Activated T-helper 1 cell treated with anti-CD3 and anti-CD28 coated beads, Interleukin-12 subunit alpha, Interleukin-12 subunit beta, Interleukin-2, Interleukin-4 antibody, amounts not matched to agents 30 ng/mL and 10 ng/mL and 1 ng/mL, durations not matched to agents 14 hours and 24 hours and 36 hours (primary cell): ENCODE measurements around the gene OR7C1. TPM values are rescaled to one million over a fixed set of nuclear protein-coding genes. Genes with fewer than 3 reads are reported as not detected.
"Not testable (repeated sequence)": the region's sequence is repeated elsewhere in the genome, so short reads cannot be mapped to it uniquely, and the experiment has no call there.

Experiments
- DNase-seq: peaks from one replicate; pipeline ENCODE4 v3.0.0; 2021; ENCODE audit warnings: low spot score
- H3K27ac Mint-ChIP-seq: one replicate; pipeline ENCODE4 v1.8.0; 2021; ENCODE audit warnings: mild to moderate bottlenecking, mixed read lengths
- H3K27me3 Mint-ChIP-seq: one replicate; pipeline ENCODE4 v1.8.0; 2022; ENCODE audit warnings: mild to moderate bottlenecking, moderate library complexity, mixed read lengths; ENCODE audit not compliant: insufficient read depth
- H3K36me3 Mint-ChIP-seq: one replicate; pipeline ENCODE4 v1.8.0; 2021; ENCODE audit warnings: low read depth, mixed read lengths
- H3K4me1 Mint-ChIP-seq: one replicate; pipeline ENCODE4 v1.8.0; 2021; ENCODE audit warnings: low read depth, mixed read lengths
- H3K4me3 Mint-ChIP-seq: one replicate; pipeline ENCODE4 v1.8.0; 2021; ENCODE audit warnings: mild to moderate bottlenecking, moderate library complexity, mixed read lengths
- H3K9me3 Mint-ChIP-seq: one replicate; pipeline ENCODE4 v1.8.0; 2021; ENCODE audit warnings: mixed read lengths
- intact Hi-C: fragments of 100-400 bp; cut with micrococcal nuclease; formaldehyde crosslinking; loops from one replicate; pipeline ENCODE4 v1.15.1; 2024
- total RNA-seq: library from RNA; stranded (reverse); gene quantifications from 2 replicates; pipeline ENCODE4 v1.2.3, GENCODE V29; 2022

The OR7C1 gene
- total RNA-seq, 1 donor from 2014 or later, result not detected

GRCh38 chr19:14781713-14782536 lies 53.1 kb downstream of the OR7C1 start:
- H3K4me1 Mint-ChIP-seq, result peaks cover 10% of the 10 kb centered on the region
- H3K36me3 Mint-ChIP-seq, DNase-seq, H3K9me3 Mint-ChIP-seq, intact Hi-C loops, H3K27ac Mint-ChIP-seq, H3K4me3 Mint-ChIP-seq, H3K27me3 Mint-ChIP-seq: not testable (repeated sequence)

- intact Hi-C loops, DNase-seq, H3K4me3 Mint-ChIP-seq, H3K9me3 Mint-ChIP-seq, H3K27ac Mint-ChIP-seq, H3K36me3 Mint-ChIP-seq: not testable (repeated sequence)
- H3K4me1 Mint-ChIP-seq, result peaks cover 10% of the 10 kb centered on the region
- H3K27me3 Mint-ChIP-seq, result peaks cover 15% of the 10 kb centered on the region
These were observed 54.3 kb downstream of the OR7C1 start for GRCh38 chr19:14780622-14781225.

GRCh38 chr19:14779151-14779550 lies 55.8 kb downstream of the OR7C1 start:
- H3K4me3 Mint-ChIP-seq, result no peak overlapping the region
- no peak overlapping the region for H3K27ac Mint-ChIP-seq
- no peaks in the 10 kb centered on the region for H3K4me1 Mint-ChIP-seq
- peaks cover 18% of the 10 kb centered on the region for H3K27me3 Mint-ChIP-seq
- no peaks in the 10 kb centered on the region for H3K9me3 Mint-ChIP-seq
- DNase-seq, result no peak
- H3K36me3 Mint-ChIP-seq, result no peaks in the 10 kb centered on the region
- intact Hi-C loops, result no loop called here

DNA sequence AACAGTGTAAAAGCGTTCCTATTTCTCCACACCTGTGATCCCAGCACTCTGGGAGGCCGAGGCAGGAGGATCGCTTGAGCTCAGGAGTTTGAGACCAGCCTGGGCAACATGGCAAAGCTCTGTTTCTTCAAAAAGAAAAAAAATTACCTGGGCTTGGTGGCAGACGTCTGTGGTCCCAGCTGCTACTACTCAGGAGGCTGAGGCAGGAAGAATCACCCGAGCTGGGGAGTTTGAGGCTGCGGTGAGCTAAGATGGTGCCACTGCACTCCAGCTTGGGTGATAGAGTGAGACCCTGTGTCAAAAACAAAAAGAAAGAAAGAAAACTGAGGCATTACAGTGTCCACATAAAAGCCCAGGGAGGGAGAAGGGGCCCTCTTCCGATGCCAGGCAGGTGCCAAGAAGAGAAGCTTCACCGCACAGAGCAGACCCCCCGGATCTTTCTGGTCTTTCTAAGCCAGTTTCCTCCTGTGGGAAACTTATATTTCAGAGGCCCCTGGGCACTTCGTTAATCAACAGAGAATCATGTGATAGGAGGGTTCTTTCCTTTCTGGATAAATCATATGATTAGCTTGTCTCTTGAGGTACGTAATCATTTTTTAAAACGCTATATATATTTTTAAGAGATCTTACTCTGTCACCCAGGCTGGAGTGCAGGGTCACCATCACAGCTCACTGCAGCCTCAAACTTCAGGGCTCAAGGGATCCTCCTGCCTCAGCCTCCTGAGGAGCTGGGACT lies 56.7 kb downstream of the OR7C1 start, which contains the start of gene ADGRE2:
Gene ADGRE2 (minus strand): TSS at position 451 of the 736 bp plus-strand sequence. CDS start 1,804 bp downstream, outside the sequence.
- H3K9me3 Mint-ChIP-seq, DNase-seq, H3K4me1 Mint-ChIP-seq, H3K27ac Mint-ChIP-seq, H3K4me3 Mint-ChIP-seq, H3K36me3 Mint-ChIP-seq, intact Hi-C loops: not testable (repeated sequence)
- H3K27me3 Mint-ChIP-seq, result peaks cover 18% of the 10 kb centered on the region

DNA sequence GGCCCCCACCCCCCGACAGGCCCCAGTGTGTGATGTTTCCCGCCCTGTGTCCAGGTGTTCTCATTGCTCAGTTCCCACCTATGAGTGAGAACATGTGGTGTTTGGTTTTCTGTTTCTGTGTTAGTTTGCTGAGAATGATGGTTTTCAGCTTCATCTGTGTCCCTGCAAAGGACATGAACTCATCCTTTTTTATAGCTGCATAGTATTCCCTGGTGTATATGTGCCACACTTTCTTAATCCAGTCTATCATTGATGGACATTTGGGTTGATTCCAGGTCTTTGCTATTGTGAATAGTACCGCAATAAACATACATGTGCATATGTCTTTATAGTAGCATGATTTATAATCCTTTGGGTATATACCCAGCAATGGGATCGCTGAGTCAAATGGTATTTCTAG lies 57.3 kb downstream of the OR7C1 start:
- intact Hi-C loops, H3K4me3 Mint-ChIP-seq, H3K27ac Mint-ChIP-seq, H3K36me3 Mint-ChIP-seq, H3K9me3 Mint-ChIP-seq, DNase-seq, H3K4me1 Mint-ChIP-seq: not testable (repeated sequence)
- peaks cover 18% of the 10 kb centered on the region for H3K27me3 Mint-ChIP-seq

GRCh38 chr19:14775869-14776586 lies 59.0 kb downstream of the OR7C1 start:
- Mint-ChIP-seq H3K9me3 (no peaks in the 10 kb centered on the region), H3K36me3 (no peaks in the 10 kb centered on the region), H3K27me3 (peaks cover 18% of the 10 kb centered on the region), H3K4me3 (peak overlapping the region; percentile 23), H3K27ac (no peak overlapping the region), H3K4me1 (no peaks in the 10 kb centered on the region)
- intact Hi-C loops, result no loop called here
- no peak for DNase-seq

- peaks cover 18% of the 10 kb centered on the region for H3K27me3 Mint-ChIP-seq
- H3K4me3 Mint-ChIP-seq, H3K9me3 Mint-ChIP-seq, H3K36me3 Mint-ChIP-seq, H3K27ac Mint-ChIP-seq, intact Hi-C loops, H3K4me1 Mint-ChIP-seq, DNase-seq: not testable (repeated sequence)
These were observed 59.7 kb downstream of the OR7C1 start for GRCh38 chr19:14775326-14775725.

DNA sequence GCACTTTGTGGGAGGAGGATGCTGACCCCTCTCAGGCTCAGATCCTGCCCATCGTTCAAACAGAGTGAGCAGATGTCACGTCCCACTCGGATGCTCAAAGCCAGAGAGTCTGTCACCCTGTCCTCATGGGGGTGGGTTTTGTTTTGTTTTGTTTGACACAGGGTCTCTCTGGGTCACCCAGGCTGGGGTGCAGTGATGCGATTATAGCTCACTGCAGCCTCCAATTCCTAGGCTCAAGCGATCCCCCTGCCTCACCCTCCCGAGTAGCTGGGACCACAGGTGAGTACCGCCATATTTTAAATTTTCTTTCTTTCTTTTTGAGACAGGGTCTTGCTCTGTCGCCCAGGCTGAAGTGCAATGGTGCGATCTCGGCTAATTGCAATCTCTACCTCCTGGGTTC lies 60.6 kb downstream of the OR7C1 start:
- H3K4me3 Mint-ChIP-seq, result no peak overlapping the region

GRCh38 chr19:14773722-14774121 lies 61.3 kb downstream of the OR7C1 start:
- H3K27me3 Mint-ChIP-seq, result peaks cover 20% of the 10 kb centered on the region
- DNase-seq, H3K4me1 Mint-ChIP-seq, H3K27ac Mint-ChIP-seq, intact Hi-C loops, H3K4me3 Mint-ChIP-seq, H3K36me3 Mint-ChIP-seq, H3K9me3 Mint-ChIP-seq: not testable (repeated sequence)

More for the DNA sequence above, 60.6 kb downstream of the OR7C1 start:
- Mint-ChIP-seq H3K9me3 (no peaks in the 10 kb centered on the region), H3K36me3 (no peaks in the 10 kb centered on the region), H3K27me3 (peaks cover 18% of the 10 kb centered on the region), H3K4me1 (no peaks in the 10 kb centered on the region), H3K27ac (no peak overlapping the region)
- intact Hi-C loops, result no loop called here
- DNase-seq, result no peak

DNA sequence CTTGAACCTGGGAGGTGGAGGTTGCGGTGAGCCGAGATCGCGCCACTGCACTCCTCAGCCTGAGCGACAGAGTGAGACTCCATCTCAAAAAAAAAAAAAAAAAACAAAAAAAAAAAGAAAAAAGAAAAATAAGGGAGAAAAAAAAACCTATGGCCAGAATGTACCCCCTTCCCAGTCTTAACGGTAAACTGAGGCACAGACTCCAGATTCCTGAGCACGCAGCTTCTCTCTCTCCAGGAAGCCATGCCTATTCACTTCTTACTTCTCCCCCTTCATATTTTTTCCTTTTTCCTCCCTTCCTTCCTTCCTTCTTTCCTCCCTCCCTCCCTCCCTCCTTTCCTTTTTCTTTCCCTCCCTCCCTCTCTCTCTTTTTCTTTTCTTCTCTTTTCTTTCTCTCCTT lies 62.0 kb downstream of the OR7C1 start:
- Mint-ChIP-seq H3K4me1 (no peaks in the 10 kb centered on the region), H3K4me3 (no peak overlapping the region), H3K27ac (no peak overlapping the region), H3K9me3 (no peaks in the 10 kb centered on the region), H3K27me3 (peaks cover 18% of the 10 kb centered on the region), H3K36me3 (no peaks in the 10 kb centered on the region)
- no peak for DNase-seq
- intact Hi-C loops, result no loop called here

GRCh38 chr19:14772467-14772866 lies 62.5 kb downstream of the OR7C1 start:
- H3K27me3 Mint-ChIP-seq, result peaks cover 15% of the 10 kb centered on the region
- H3K27ac Mint-ChIP-seq, result no peak overlapping the region
- no peak overlapping the region for H3K4me3 Mint-ChIP-seq
- no peaks in the 10 kb centered on the region for H3K36me3 Mint-ChIP-seq
- DNase-seq, result no peak
- H3K4me1 Mint-ChIP-seq, result no peaks in the 10 kb centered on the region
- intact Hi-C loops, result no loop called here
- H3K9me3 Mint-ChIP-seq, result no peaks in the 10 kb centered on the region

GRCh38 chr19:14770944-14771839 lies 63.8 kb downstream of the OR7C1 start:
- Mint-ChIP-seq H3K4me3 (no peak overlapping the region), H3K27ac (no peak overlapping the region), H3K4me1 (no peaks in the 10 kb centered on the region), H3K36me3 (no peaks in the 10 kb centered on the region), H3K27me3 (peaks cover 7% of the 10 kb centered on the region), H3K9me3 (no peaks in the 10 kb centered on the region)
- no peak for DNase-seq
- intact Hi-C loops, result no loop called here
